MM.1S (cell line): Measurements from ENCODE around the gene COL26A1.

Experiments used
- DNase-seq: peaks from one replicate; pipeline ENCODE4 v3.0.0-alpha.2; 2015
- H2AFZ ChIP-seq: fragments of 300-600 bp; sonication (generic); 2 replicates; pipeline ENCODE4 v1.6.0; 2016; ENCODE audit warnings: antibody characterized with exemption, low read length
- H3F3A ChIP-seq: fragments of 300-600 bp; sonication (generic); 2 replicates; pipeline ENCODE4 v1.6.1; 2016; ENCODE audit warnings: mild to moderate bottlenecking, antibody characterized with exemption, low read length, moderate library complexity, mixed read lengths; ENCODE audit not compliant: insufficient read depth
- H3K27ac ChIP-seq: fragments of 300-600 bp; sonication (generic); 2 replicates; pipeline ENCODE4 v1.5.1; 2016; ENCODE audit warnings: mild to moderate bottlenecking, low read length
- H3K27me3 ChIP-seq: fragments of 300-600 bp; sonication (generic); replicated peaks from 2 replicates; pipeline ENCODE4 v1.6.0; 2016; ENCODE audit warnings: low read length; ENCODE audit not compliant: insufficient read depth
- H3K36me3 ChIP-seq: fragments of 300-600 bp; sonication (generic); replicated peaks from 2 replicates; pipeline ENCODE4 v1.6.1; 2016; ENCODE audit warnings: mild to moderate bottlenecking, low read length, mixed read lengths; ENCODE audit not compliant: insufficient read depth
- H3K4me1 ChIP-seq: fragments of 300-600 bp; sonication (generic); 2 replicates; pipeline ENCODE4 v1.6.1; 2016; ENCODE audit warnings: low read length, mixed read lengths
- H3K4me2 ChIP-seq: fragments of 300-600 bp; sonication (generic); 2 replicates; pipeline ENCODE4 v1.6.0; 2016; ENCODE audit warnings: low read depth, low read length
- H3K4me3 ChIP-seq: fragments of 300-600 bp; sonication (generic); 2 replicates; pipeline ENCODE4 v1.5.1; 2016; ENCODE audit warnings: low read length, mixed read lengths
- H3K79me2 ChIP-seq: fragments of 300-600 bp; sonication (generic); 2 replicates; pipeline ENCODE4 v1.6.1; 2016; ENCODE audit warnings: mixed run types, low read length, mixed read lengths
- H3K9ac ChIP-seq: fragments of 300-600 bp; sonication (generic); 2 replicates; pipeline ENCODE4 v1.6.1; 2016; ENCODE audit warnings: low read length, mixed read lengths
- H3K9me2 ChIP-seq: fragments of 300-600 bp; sonication (generic); replicated peaks from 2 replicates; pipeline ENCODE4 v1.6.1; 2016; ENCODE audit warnings: mild to moderate bottlenecking, low read length, mixed read lengths; ENCODE audit not compliant: insufficient read depth
- H3K9me3 ChIP-seq: fragments of 300-600 bp; sonication (generic); replicated peaks from 2 replicates; pipeline ENCODE4 v1.6.1; 2016; ENCODE audit warnings: mild to moderate bottlenecking, low read length, mixed read lengths; ENCODE audit not compliant: insufficient read depth
- H4K20me1 ChIP-seq: fragments of 300-600 bp; sonication (generic); 2 replicates; pipeline ENCODE4 v1.6.1; 2016; ENCODE audit warnings: mild to moderate bottlenecking, low read length, moderate library complexity, mixed read lengths; ENCODE audit not compliant: insufficient read depth
- EZH2 ChIP-seq: fragments of 300-600 bp; sonication (generic); optimal IDR thresholded peaks from 2 replicates; pipeline ENCODE3; 2017; ENCODE audit warnings: low read depth, mild to moderate bottlenecking, antibody characterized with exemption, low read length, mixed read lengths
- EZH2phosphoT487 ChIP-seq: fragments of 300-600 bp; sonication (generic); IDR thresholded peaks from 2 replicates; pipeline ENCODE4 v1.6.1; 2018; ENCODE audit warnings: antibody characterized with exemption, low read length
- TF ChIP-seq, protein P1 (sequence below): fragments of 300-600 bp; sonication (generic); IDR thresholded peaks from 2 replicates; pipeline ENCODE4 v1.5.1; 2016; ENCODE audit warnings: antibody characterized with exemption, low read length, mixed read lengths

COL26A1 gene

GRCh38 chr7:101486433-101487104 lies 123.9 kb downstream of the COL26A1 start:
- H3K9me2 ChIP-seq: no peaks in the 10 kb centered on the region
- H2AFZ ChIP-seq: no peak overlapping the region
- H3K9me3 ChIP-seq: no peaks in the 10 kb centered on the region
- H3K36me3 ChIP-seq: no peaks in the 10 kb centered on the region
- no peak overlapping the region for H3K4me2 ChIP-seq
- no peak overlapping the region for H3K4me3 ChIP-seq
- no peaks in the 10 kb centered on the region for H4K20me1 ChIP-seq
- H3K79me2 ChIP-seq: no peaks in the 10 kb centered on the region
- DNase-seq: no peak
- no peaks in the 10 kb centered on the region for H3F3A ChIP-seq
- no peak overlapping the region for H3K27ac ChIP-seq
- peaks cover 63% of the 10 kb centered on the region for H3K27me3 ChIP-seq
- H3K4me1 ChIP-seq: no peaks in the 10 kb centered on the region
- no peak overlapping the region for H3K9ac ChIP-seq
- TF ChIP-seq, protein P1, sequence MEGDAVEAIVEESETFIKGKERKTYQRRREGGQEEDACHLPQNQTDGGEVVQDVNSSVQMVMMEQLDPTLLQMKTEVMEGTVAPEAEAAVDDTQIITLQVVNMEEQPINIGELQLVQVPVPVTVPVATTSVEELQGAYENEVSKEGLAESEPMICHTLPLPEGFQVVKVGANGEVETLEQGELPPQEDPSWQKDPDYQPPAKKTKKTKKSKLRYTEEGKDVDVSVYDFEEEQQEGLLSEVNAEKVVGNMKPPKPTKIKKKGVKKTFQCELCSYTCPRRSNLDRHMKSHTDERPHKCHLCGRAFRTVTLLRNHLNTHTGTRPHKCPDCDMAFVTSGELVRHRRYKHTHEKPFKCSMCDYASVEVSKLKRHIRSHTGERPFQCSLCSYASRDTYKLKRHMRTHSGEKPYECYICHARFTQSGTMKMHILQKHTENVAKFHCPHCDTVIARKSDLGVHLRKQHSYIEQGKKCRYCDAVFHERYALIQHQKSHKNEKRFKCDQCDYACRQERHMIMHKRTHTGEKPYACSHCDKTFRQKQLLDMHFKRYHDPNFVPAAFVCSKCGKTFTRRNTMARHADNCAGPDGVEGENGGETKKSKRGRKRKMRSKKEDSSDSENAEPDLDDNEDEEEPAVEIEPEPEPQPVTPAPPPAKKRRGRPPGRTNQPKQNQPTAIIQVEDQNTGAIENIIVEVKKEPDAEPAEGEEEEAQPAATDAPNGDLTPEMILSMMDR: no peak
- TF ChIP-seq EZH2phosphoT487 (no peak), EZH2 (no peak)

GRCh38 chr7:101487105-101487458 lies 124.4 kb downstream of the COL26A1 start:
- H3K27me3 ChIP-seq: peaks cover 59% of the 10 kb centered on the region
- no peaks in the 10 kb centered on the region for H4K20me1 ChIP-seq
- H3K27ac ChIP-seq: no peak overlapping the region
- no peaks in the 10 kb centered on the region for H3F3A ChIP-seq
- H3K79me2 ChIP-seq: no peaks in the 10 kb centered on the region
- H3K9me2 ChIP-seq: no peaks in the 10 kb centered on the region
- no peaks in the 10 kb centered on the region for H3K36me3 ChIP-seq
- no peak overlapping the region for H3K4me3 ChIP-seq
- DNase-seq: no peak
- no peak overlapping the region for H3K9ac ChIP-seq
- no peaks in the 10 kb centered on the region for H3K4me1 ChIP-seq
- H3K4me2 ChIP-seq: no peak overlapping the region
- H3K9me3 ChIP-seq: no peaks in the 10 kb centered on the region
- H2AFZ ChIP-seq: no peak overlapping the region
- TF ChIP-seq, protein P1: no peak
- no peak for TF ChIP-seq EZH2phosphoT487
- no peak for TF ChIP-seq EZH2

DNA sequence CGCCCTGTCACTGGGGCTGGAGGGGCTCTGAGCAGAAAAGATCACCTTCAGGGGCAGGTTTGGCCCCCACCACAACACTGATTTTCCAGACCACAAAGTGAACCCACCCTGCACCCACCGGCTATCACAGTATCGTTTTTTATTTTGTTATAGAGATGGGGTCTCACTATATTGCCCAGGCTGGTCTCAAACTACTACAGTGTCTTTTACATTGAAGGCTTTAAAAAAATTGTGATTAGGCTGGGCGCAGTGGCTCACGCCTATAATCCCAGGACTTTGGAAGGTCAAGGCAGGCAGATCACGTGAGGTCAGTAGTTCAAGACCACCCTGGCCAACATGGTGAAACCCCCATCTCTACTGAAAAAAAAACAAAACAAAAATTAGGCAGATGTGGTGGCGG lies 125.1 kb downstream of the COL26A1 start:
- Histone ChIP-seq H3K36me3 (no peaks in the 10 kb centered on the region), H3K9me3 (no peaks in the 10 kb centered on the region), H3K27me3 (peaks cover 57% of the 10 kb centered on the region), H3K9ac (no peak overlapping the region), H3K27ac (no peak overlapping the region), H2AFZ (no peak overlapping the region), H3K79me2 (no peaks in the 10 kb centered on the region), H3F3A (no peaks in the 10 kb centered on the region), H3K4me2 (no peak overlapping the region), H3K9me2 (no peaks in the 10 kb centered on the region), H3K4me3 (no peak overlapping the region), H3K4me1 (no peaks in the 10 kb centered on the region), H4K20me1 (no peaks in the 10 kb centered on the region)
- DNase-seq: no peak
- TF ChIP-seq EZH2 (no peak), EZH2phosphoT487 (no peak)
- TF ChIP-seq, protein P1: no peak
